Stimulated activated CD8-positive, alpha-beta memory T cell treated with anti-CD3 and anti-CD28 coated beads, Interleukin-7, amount 100 ng/mL, for 24 hours (primary cell): ENCODE measurements around the gene CDH4.
"Not testable (repeated sequence)": the region's sequence is repeated elsewhere in the genome, so short reads cannot be mapped to it uniquely, and the experiment has no call there.

Source experiments
- DNase-seq: peaks from one replicate; pipeline ENCODE4 v3.0.0-alpha.2; 2020; ENCODE audit warnings: low read depth

Gene CDH4

GRCh38 chr20:61459705-61460104 lies 207.6 kb downstream of the CDH4 start:
- DNase-seq = no peak

- no peak for DNase-seq
Measured at GRCh38 chr20:61460261-61461052, 208.4 kb downstream of the CDH4 start.

GRCh38 chr20:61461461-61461860 lies 209.4 kb downstream of the CDH4 start:
- no peak for DNase-seq

- DNase-seq = no peak
Measured at GRCh38 chr20:61464307-61465303, 212.5 kb downstream of the CDH4 start.

- no peak for DNase-seq
Measured at GRCh38 chr20:61475729-61476128, 223.7 kb downstream of the CDH4 start.

- no peak for DNase-seq
Measured at GRCh38 chr20:61476956-61477355, 224.9 kb downstream of the CDH4 start.

- no peak for DNase-seq
Measured at GRCh38 chr20:61477451-61477861, 225.4 kb downstream of the CDH4 start.

- DNase-seq = no peak
Measured at GRCh38 chr20:61478094-61478493, 226.0 kb downstream of the CDH4 start.

GRCh38 chr20:61478611-61479305 lies 226.7 kb downstream of the CDH4 start:
- DNase-seq = no peak

- DNase-seq = not testable (repeated sequence)
Measured at GRCh38 chr20:61479433-61479832, 227.4 kb downstream of the CDH4 start.

GRCh38 chr20:61480158-61480825 lies 228.2 kb downstream of the CDH4 start:
- DNase-seq = no peak

GRCh38 chr20:61482056-61482887 lies 230.2 kb downstream of the CDH4 start:
- DNase-seq = no peak

- no peak for DNase-seq
Measured at GRCh38 chr20:61482901-61483300, 230.8 kb downstream of the CDH4 start.

GRCh38 chr20:61483336-61484067 lies 231.4 kb downstream of the CDH4 start:
- DNase-seq = no peak

- no peak for DNase-seq
Measured at GRCh38 chr20:61486198-61486597, 234.1 kb downstream of the CDH4 start.

GRCh38 chr20:61487346-61487996 lies 235.4 kb downstream of the CDH4 start:
- no peak for DNase-seq

- DNase-seq = no peak
Measured at GRCh38 chr20:61487997-61488371, 235.9 kb downstream of the CDH4 start.

GRCh38 chr20:61490721-61491120 lies 238.7 kb downstream of the CDH4 start:
- DNase-seq = no peak

GRCh38 chr20:61492065-61492464 lies 240.0 kb downstream of the CDH4 start:
- no peak for DNase-seq
